H1 (cell line): ENCODE results near the gene SGCD. TPM values are rescaled to one million over a fixed set of nuclear protein-coding genes. Genes with fewer than 3 reads are reported as not detected.

Experiments
- CTCF ChIA-PET: fragments of 300-600 bp; sonication (Branson Sonifier 250); formaldehyde crosslinking; loops from one replicate; lab custom pipeline; 2021; ENCODE audit not compliant: partially characterized antibody; lab: Charles Lee
- POLR2A ChIA-PET: fragments of 300-600 bp; sonication (Branson Sonifier 250); formaldehyde crosslinking; loops from one replicate; lab custom pipeline; 2021; ENCODE audit warnings: inconsistent platforms; ENCODE audit not compliant: partially characterized antibody; lab: Charles Lee
- DNase-seq, 2 experiments: peaks; one replicate each; pipeline versions ENCODE4 v3.0.0 to v3.0.0-alpha.2; 2010 to 2022; ENCODE audit warnings: low spot score in 2 of 2, low read depth in 1 of 2, mixed read lengths in 1 of 2
- FAIRE-seq: peaks from 2 replicates; lab custom pipeline; 2011; peaks lifted over from hg19 to GRCh38; lab: Jason Lieb, UNC
- H2AFZ ChIP-seq: 2 replicates; pipeline ENCODE4 v1.8.1; 2012; ENCODE audit warnings: low read length, inconsistent platforms
- H2AK5ac ChIP-seq: 2 replicates; pipeline ENCODE4 v1.6.1; 2013; ENCODE audit warnings: low read depth, low read length
- H2BK120ac ChIP-seq: replicated peaks from 2 replicates; pipeline ENCODE3; 2013; ENCODE audit warnings: low read depth, low read length, inconsistent platforms
- H2BK12ac ChIP-seq: 2 replicates; pipeline ENCODE4 v1.6.1; 2013; ENCODE audit warnings: low read depth, low read length
- H2BK15ac ChIP-seq: 2 replicates; pipeline ENCODE4 v1.6.1; 2013; ENCODE audit warnings: low read length
- H2BK20ac ChIP-seq: 2 replicates; pipeline ENCODE4 v1.6.1; 2013; ENCODE audit warnings: low read length
- H2BK5ac ChIP-seq: 2 replicates; pipeline ENCODE4 v1.6.1; 2013; ENCODE audit warnings: low read depth, low read length
- H3K14ac ChIP-seq: 2 replicates; pipeline ENCODE4 v1.6.1; 2013; ENCODE audit warnings: inconsistent platforms; ENCODE audit not compliant: insufficient read length
- H3K18ac ChIP-seq: 2 replicates; pipeline ENCODE4 v1.6.1; 2013; ENCODE audit warnings: low read length; ENCODE audit errors: extremely low read depth
- H3K23ac ChIP-seq: 2 replicates; pipeline ENCODE4 v1.6.1; 2013; ENCODE audit warnings: inconsistent platforms; ENCODE audit not compliant: insufficient read length
- H3K23me2 ChIP-seq: 2 replicates; pipeline ENCODE4 v1.6.1; 2013; ENCODE audit warnings: low read depth, low read length
- H3K27ac ChIP-seq: 2 replicates; pipeline ENCODE4 v1.6.1; 2011; ENCODE audit warnings: low read depth, low read length, inconsistent platforms
- H3K27me3 ChIP-seq, 4 experiments: replicated peaks in 1 of 4; 1 replicate in 1 of 4; 2 replicates in 3 of 4; pipeline versions ENCODE4 v1.6.1 to v1.8.1; 2011 to 2013; ENCODE audit warnings: low read length in 3 of 4, mild to moderate bottlenecking in 3 of 4, inconsistent platforms in 2 of 4, mixed read lengths in 2 of 4, moderate library complexity in 1 of 4; ENCODE audit not compliant: control insufficient read depth in 3 of 4, insufficient read depth in 3 of 4; ENCODE audit errors: extremely low read depth in 1 of 4
- H3K36me3 ChIP-seq, 4 experiments: 2 replicates each; pipeline versions ENCODE4 v1.6.1 to v1.8.1; 2011 to 2013; ENCODE audit warnings: mild to moderate bottlenecking in 4 of 4, low read length in 3 of 4, moderate library complexity in 2 of 4, control low read depth in 1 of 4, inconsistent platforms in 1 of 4; ENCODE audit not compliant: insufficient read depth in 4 of 4, control insufficient read depth in 2 of 4
- H3K4ac ChIP-seq: replicated peaks from 2 replicates; pipeline ENCODE3; 2013; ENCODE audit warnings: low read length, low read depth, mixed read lengths, inconsistent platforms; ENCODE audit not compliant: insufficient read length
- H3K4me1 ChIP-seq, 4 experiments: replicated peaks in 1 of 4; 1 replicate in 1 of 4; 2 replicates in 3 of 4; pipeline versions ENCODE4 v1.6.1 to v1.8.1; 2011 to 2013; ENCODE audit warnings: low read length in 3 of 4, inconsistent platforms in 2 of 4, mixed read lengths in 1 of 4; ENCODE audit not compliant: insufficient read depth in 4 of 4, control insufficient read depth in 3 of 4
- H3K4me2 ChIP-seq, 2 experiments: 2 replicates each; pipeline versions ENCODE4 v1.6.1 to v1.8.1; 2011 to 2013; ENCODE audit warnings: low read depth in 2 of 2, low read length in 2 of 2, control low read depth in 1 of 2, inconsistent platforms in 1 of 2, mild to moderate bottlenecking in 1 of 2; ENCODE audit not compliant: insufficient read depth in 1 of 2
- H3K4me3 ChIP-seq, 4 experiments: fragments of 200-600, 300-600 bp in 1 of 4; sonication (generic), shearing (Covaris generic), sonication (Bioruptor Twin) in 1 of 4; 2 replicates each; pipeline versions ENCODE4 v1.5.1 to v1.8.1; 2011 to 2016; ENCODE audit warnings: low read length in 4 of 4, low read depth in 3 of 4, control low read depth in 2 of 4, inconsistent platforms in 2 of 4, mild to moderate bottlenecking in 2 of 4, mixed read lengths in 1 of 4, moderate library complexity in 1 of 4; ENCODE audit not compliant: insufficient read depth in 2 of 4; ENCODE audit errors: extremely low read depth in 1 of 4
- H3K56ac ChIP-seq: replicated peaks from 2 replicates; pipeline ENCODE3; 2013; ENCODE audit warnings: low read depth, mild to moderate bottlenecking, mixed read lengths, low read length, inconsistent platforms; ENCODE audit not compliant: insufficient read length
- H3K79me1 ChIP-seq: 2 replicates; pipeline ENCODE4 v1.6.1; 2013; ENCODE audit warnings: low read depth, low read length, control low read depth
- H3K79me2 ChIP-seq, 2 experiments: 2 replicates each; pipeline versions ENCODE4 v1.6.1 to v1.8.1; 2012 to 2013; ENCODE audit warnings: low read length in 2 of 2, mild to moderate bottlenecking in 2 of 2, inconsistent platforms in 1 of 2; ENCODE audit not compliant: insufficient read depth in 2 of 2, control insufficient read depth in 1 of 2
- H3K9ac ChIP-seq, 4 experiments: replicated peaks in 1 of 4; 1 replicate in 1 of 4; 2 replicates in 3 of 4; pipeline versions ENCODE4 v1.6.1 to v1.8.1; 2011 to 2013; ENCODE audit warnings: low read depth in 3 of 4, low read length in 3 of 4, control low read depth in 2 of 4, mild to moderate bottlenecking in 2 of 4, moderate library complexity in 2 of 4, inconsistent platforms in 1 of 4; ENCODE audit errors: extremely low read depth in 1 of 4
- H3K9me3 ChIP-seq, 2 experiments: 2 replicates each; pipeline versions ENCODE4 v1.6.1 to v1.8.1; 2012 to 2013; ENCODE audit warnings: mild to moderate bottlenecking in 2 of 2, moderate library complexity in 2 of 2, control low read depth in 1 of 2, inconsistent platforms in 1 of 2, low read depth in 1 of 2, low read length in 1 of 2, mixed read lengths in 1 of 2; ENCODE audit not compliant: insufficient read depth in 2 of 2
- H4K20me1 ChIP-seq, 2 experiments: replicated peaks in 1 of 2; 2 replicates each; pipeline versions ENCODE3 to v1.8.1; 2011 to 2013; ENCODE audit warnings: inconsistent platforms in 2 of 2, low read length in 2 of 2, mild to moderate bottlenecking in 1 of 2; ENCODE audit not compliant: insufficient read depth in 2 of 2, control insufficient read depth in 1 of 2
- H4K5ac ChIP-seq: 2 replicates; pipeline ENCODE4 v1.6.1; 2013; ENCODE audit warnings: low read length, low read depth, mixed read lengths, inconsistent platforms; ENCODE audit not compliant: insufficient read length
- H4K8ac ChIP-seq: 2 replicates; pipeline ENCODE4 v1.8.0; 2013; ENCODE audit warnings: mild to moderate bottlenecking, moderate library complexity, low read length, inconsistent platforms; ENCODE audit not compliant: insufficient read depth; ENCODE audit errors: extremely low read depth
- H4K91ac ChIP-seq: replicated peaks from 2 replicates; pipeline ENCODE3; 2013; ENCODE audit warnings: low read length, mixed read lengths, inconsistent platforms; ENCODE audit not compliant: insufficient read length
- CREB1 ChIP-seq: IDR thresholded peaks from 2 replicates; pipeline ENCODE4 v1.6.1; 2012; ENCODE audit warnings: inconsistent platforms
- KDM5A ChIP-seq: fragments of 200-600 bp; IDR thresholded peaks from 2 replicates; pipeline ENCODE4 v1.7.1; 2012; ENCODE audit warnings: mild to moderate bottlenecking, low read length, inconsistent platforms, mixed read lengths
- NRF1 ChIP-seq: IDR thresholded peaks from 2 replicates; pipeline ENCODE4 v1.6.1; 2011; ENCODE audit warnings: mild to moderate bottlenecking, low read depth, low read length, improper control_type of control experiment
- POLR2A ChIP-seq, 2 experiments: IDR thresholded peaks; 1 replicate in 1 of 2; 2 replicates in 1 of 2; pipeline ENCODE4 v1.6.1; 2011; ENCODE audit warnings: low read depth in 2 of 2, low read length in 2 of 2, mild to moderate bottlenecking in 2 of 2; ENCODE audit errors: control extremely low read depth in 1 of 2
- POLR2AphosphoS5 ChIP-seq: IDR thresholded peaks from 2 replicates; pipeline ENCODE4 v1.6.1; 2011; ENCODE audit warnings: low read depth, low read length
- RAD21 ChIP-seq, 2 experiments: IDR thresholded peaks in 1 of 2; conservative IDR thresholded peaks in 1 of 2; 2 replicates each; pipeline ENCODE4 v1.6.1; 2011; ENCODE audit warnings: low read depth in 2 of 2, low read length in 2 of 2, improper control_type of control experiment in 1 of 2, inconsistent platforms in 1 of 2, mild to moderate bottlenecking in 1 of 2, moderate library complexity in 1 of 2
- SIN3A ChIP-seq, 2 experiments: IDR thresholded peaks in 1 of 2; conservative IDR thresholded peaks in 1 of 2; 2 replicates each; pipeline ENCODE4 v1.6.1; 2011 to 2012; ENCODE audit warnings: low read length in 2 of 2, improper control_type of control experiment in 1 of 2, low read depth in 1 of 2, mild to moderate bottlenecking in 1 of 2
- SIRT6 ChIP-seq: IDR thresholded peaks from one replicate; pipeline ENCODE4 v1.7.1; 2012; ENCODE audit warnings: low read length, inconsistent platforms
- YY1 ChIP-seq: IDR thresholded peaks from 2 replicates; pipeline ENCODE4 v1.6.1; 2011; ENCODE audit warnings: low read depth, mild to moderate bottlenecking, low read length
- whole genome bisulfite sequencing, 2 experiments: shearing (Covaris generic) in 1 of 2; methylation state at CpG; one replicate each; pipeline versions ENCODE4 v1.1.6 to v1.1.7; 2013 to 2015; ENCODE audit warnings: low lambda C conversion rate in 2 of 2, mixed read lengths in 2 of 2, inconsistent platforms in 1 of 2, low coverage in 1 of 2, missing lambda C conversion rate in 1 of 2; ENCODE audit not compliant: insufficient replicate concordance in 2 of 2, insufficient coverage in 1 of 2, insufficient read length in 1 of 2; ENCODE audit errors: extremely low coverage in 1 of 2, missing lambda C conversion rate in 1 of 2; 5-methylcytosine and 5-hydroxymethylcytosine counted together
- polyA plus RNA-seq, 7 experiments: library from polyadenylated mRNA; depleted of rRNA in 3 of 7; stranded (reverse) in 5 of 7; unstranded in 2 of 7; fragments of >200 nt in 5 of 7; fragments of 200-250 nt in 2 of 7; gene quantifications; 1 replicate in 5 of 7; 2 replicates in 1 of 7; 4 replicates in 1 of 7; pipeline versions ENCODE4 v1.2.1 to v1.2.3, GENCODE V29; 2011 to 2013; ENCODE audit warnings: missing spikeins in 2 of 7, mixed read lengths in 2 of 7
- total RNA-seq: library from RNA; stranded (reverse); fragmentation: NEBNext Ultra II Directional; extraction: Animal tissue kit (Norgen Biotek cat#: 25700); gene quantifications from 2 replicates; pipeline ENCODE4 v1.2.1, GENCODE V29; 2021

The SGCD gene
- total and polyA plus RNA-seq, 2 of the 8 experiments (the other 6 are each of a cell fraction or from before 2014, with no cell fraction given) = 0.04 to 0.08 TPM

- Histone ChIP-seq H4K20me1 (no peaks in the 10 kb centered on the region), H4K91ac (no peak overlapping the region), H3K4ac (no peak overlapping the region), H3K9me3 (no peaks in the 10 kb centered on the region), H3K14ac (no peak overlapping the region), H2AFZ (no peak overlapping the region), H4K8ac (no peak overlapping the region), H3K27me3 (no peaks in the 10 kb centered on the region), H3K4me1 (no peaks in the 10 kb centered on the region), H3K18ac (no peak overlapping the region), H3K79me2 (no peaks in the 10 kb centered on the region), H2BK5ac (no peak overlapping the region), H3K27ac (no peak overlapping the region), H2BK20ac (no peak overlapping the region), H2BK12ac (no peak overlapping the region), H3K79me1 (no peaks in the 10 kb centered on the region), H3K36me3 (no peaks in the 10 kb centered on the region), H3K4me2 (no peak overlapping the region), H2BK120ac (no peak overlapping the region), H3K4me3 (no peak overlapping the region), H3K9ac (no peak overlapping the region), H2BK15ac (no peak overlapping the region), H3K56ac (no peak overlapping the region), H2AK5ac (no peak overlapping the region), H4K5ac (no peak overlapping the region), H3K23ac (no peak overlapping the region), H3K23me2 (no peaks in the 10 kb centered on the region)
- ChIA-PET POLR2A (no interaction called here), CTCF (no interaction called here)
- 94% methylated on average over 1 of the region's 1 CpG; no CpG with 5 or more reads in 1 of the 2 experiments for WGBS, 2 experiments
- FAIRE-seq (no peak), DNase-seq (no peak)
- no peak for TF ChIP-seq RAD21 (IDR thresholded peaks at IDR 0.05 in 1 of 2, conservative IDR thresholded peaks at IDR 0.05 in 1 of 2; ENCODE audit: low read depth in 2 of 2, low read length in 2 of 2)
- TF ChIP-seq SIRT6 = no peak
- no peak for TF ChIP-seq KDM5A
- no peak for TF ChIP-seq POLR2AphosphoS5
- no peak for TF ChIP-seq POLR2A (IDR thresholded peaks at IDR 0.05; ENCODE audit: control extremely low read depth in 1 of 2, low read depth in 2 of 2, low read length in 2 of 2)
- no peak for TF ChIP-seq CREB1
- TF ChIP-seq SIN3A (conservative IDR thresholded peaks at IDR 0.05 in 1 of 2, IDR thresholded peaks at IDR 0.05 in 1 of 2; ENCODE audit: low read depth in 1 of 2, low read length in 2 of 2) = no peak
- TF ChIP-seq NRF1 = no peak
- no peak for TF ChIP-seq YY1
These were observed 314.7 kb downstream of the SGCD start for GRCh38 chr5:156641686-156642085.
